ENCODE results near the gene PDE6A. TPM values are rescaled to one million over a fixed set of nuclear protein-coding genes. Genes with fewer than 3 reads are reported as not detected.

The PDE6A gene
- total RNA-seq, 2 donors from 2014 or later = not detected

- peaks cover under 1% of the 10 kb centered on the region for H3K4me1 ChIP-seq
- 58 to 64% methylated on average over 3 of the region's 3 CpGs for WGBS, 2 donors
- no peaks in the 10 kb centered on the region for H3K9me3 ChIP-seq
- no peaks in the 10 kb centered on the region for H3K36me3 ChIP-seq (replicated peaks in 1 of 2; ENCODE audit: insufficient read depth in 1 of 2, low read depth in 2 of 2)
- H3K4me3 ChIP-seq = no peak overlapping the region
- H3K27ac ChIP-seq = no peak overlapping the region
- H3K27me3 ChIP-seq = no peaks in the 10 kb centered on the region
- DNase-seq (no peak), ATAC-seq (no peak)
- no peak for TF ChIP-seq CTCF (IDR thresholded peaks at IDR 0.05)
- intact Hi-C loops (cut with DNase I) = no loop called here
Observed at GRCh38 chr5:149966946-149967345, 22.4 kb upstream of the PDE6A start.

- no peak for ATAC-seq
- TF ChIP-seq CTCF (IDR thresholded peaks at IDR 0.05) = no peak
- TF ChIP-seq POLR2A (IDR thresholded peaks at IDR 0.05) = no peak
- Histone ChIP-seq H3K4me1 (peaks cover 18% of the 10 kb centered on the region), H3K9me3 (no peaks in the 10 kb centered on the region), H3K27ac (no peak overlapping the region), H3K27me3 (no peaks in the 10 kb centered on the region), H3K36me3 (replicated peaks in 1 of 2; ENCODE audit: insufficient read depth in 1 of 2, low read depth in 2 of 2) (no peaks in the 10 kb centered on the region), H3K4me3 (no peak overlapping the region)
- WGBS, 2 donors = 90 to 100% methylated on average over 3 of the region's 3 CpGs
- no peak for DNase-seq
- intact Hi-C loops (cut with DNase I) = no loop called here
Observed at GRCh38 chr5:149963729-149964128, 19.1 kb upstream of the PDE6A start.

GRCh38 chr5:149962601-149963300 lies 18.2 kb upstream of the PDE6A start:
- no peak for ATAC-seq
- intact Hi-C loops (cut with DNase I) = no loop called here
- TF ChIP-seq POLR2A (IDR thresholded peaks at IDR 0.05) = no peak
- no peak for TF ChIP-seq CTCF (IDR thresholded peaks at IDR 0.05)
- Histone ChIP-seq H3K4me1 (peaks cover 18% of the 10 kb centered on the region), H3K27ac (no peak overlapping the region), H3K9me3 (no peaks in the 10 kb centered on the region), H3K4me3 (no peak overlapping the region), H3K36me3 (replicated peaks in 1 of 2; ENCODE audit: insufficient read depth in 1 of 2, low read depth in 2 of 2) (no peaks in the 10 kb centered on the region), H3K27me3 (no peaks in the 10 kb centered on the region)
- DNase-seq = no peak
- 90 to 92% methylated on average over 5 of the region's 5 CpGs for WGBS, 2 donors

- Histone ChIP-seq H3K4me3 (no peak overlapping the region), H3K27me3 (no peaks in the 10 kb centered on the region), H3K9me3 (no peaks in the 10 kb centered on the region), H3K27ac (no peak overlapping the region), H3K36me3 (replicated peaks in 1 of 2; ENCODE audit: insufficient read depth in 1 of 2, low read depth in 2 of 2) (no peaks in the 10 kb centered on the region), H3K4me1 (peaks cover 18% of the 10 kb centered on the region)
- no peak for ATAC-seq
- WGBS, 2 donors = 66 to 78% methylated on average over 5 to 6 of the region's 6 CpGs
- intact Hi-C loops (cut with DNase I) = no loop called here
- TF ChIP-seq CTCF (IDR thresholded peaks at IDR 0.05) (peak in 5 of 7 experiments; percentile 20 to 35 (median 24)), POLR2A (IDR thresholded peaks at IDR 0.05) (no peak)
- no peak for DNase-seq
Observed at GRCh38 chr5:149961957-149962409, 17.4 kb upstream of the PDE6A start.

- H3K27me3 ChIP-seq = no peaks in the 10 kb centered on the region
- H3K9me3 ChIP-seq = no peaks in the 10 kb centered on the region
- TF ChIP-seq POLR2A (IDR thresholded peaks at IDR 0.05) (no peak), CTCF (IDR thresholded peaks at IDR 0.05) (peak in 1 of 7 experiments; percentile 1)
- peak overlapping the region; percentile 45 to 79 for H3K4me3 ChIP-seq
- no peak for DNase-seq
- WGBS, 2 donors = 9 to 12% methylated on average over 23 of the region's 23 CpGs
- peaks cover 18% of the 10 kb centered on the region for H3K4me1 ChIP-seq
- intact Hi-C loops (cut with DNase I) = no loop called here
- no peaks in the 10 kb centered on the region for H3K36me3 ChIP-seq (replicated peaks in 1 of 2; ENCODE audit: insufficient read depth in 1 of 2, low read depth in 2 of 2)
- ATAC-seq = peak; percentile 5
- H3K27ac ChIP-seq = peak overlapping the region; percentile 8 to 91 (median 80)
Observed at GRCh38 chr5:149961186-149961685, 16.6 kb upstream of the PDE6A start.
